Measurements from ENCODE around the gene CLTC.
"Not testable (repeated sequence)": the region's sequence is repeated elsewhere in the genome, so short reads cannot be mapped to it uniquely, and the experiment has no call there.

CLTC gene

DNA sequence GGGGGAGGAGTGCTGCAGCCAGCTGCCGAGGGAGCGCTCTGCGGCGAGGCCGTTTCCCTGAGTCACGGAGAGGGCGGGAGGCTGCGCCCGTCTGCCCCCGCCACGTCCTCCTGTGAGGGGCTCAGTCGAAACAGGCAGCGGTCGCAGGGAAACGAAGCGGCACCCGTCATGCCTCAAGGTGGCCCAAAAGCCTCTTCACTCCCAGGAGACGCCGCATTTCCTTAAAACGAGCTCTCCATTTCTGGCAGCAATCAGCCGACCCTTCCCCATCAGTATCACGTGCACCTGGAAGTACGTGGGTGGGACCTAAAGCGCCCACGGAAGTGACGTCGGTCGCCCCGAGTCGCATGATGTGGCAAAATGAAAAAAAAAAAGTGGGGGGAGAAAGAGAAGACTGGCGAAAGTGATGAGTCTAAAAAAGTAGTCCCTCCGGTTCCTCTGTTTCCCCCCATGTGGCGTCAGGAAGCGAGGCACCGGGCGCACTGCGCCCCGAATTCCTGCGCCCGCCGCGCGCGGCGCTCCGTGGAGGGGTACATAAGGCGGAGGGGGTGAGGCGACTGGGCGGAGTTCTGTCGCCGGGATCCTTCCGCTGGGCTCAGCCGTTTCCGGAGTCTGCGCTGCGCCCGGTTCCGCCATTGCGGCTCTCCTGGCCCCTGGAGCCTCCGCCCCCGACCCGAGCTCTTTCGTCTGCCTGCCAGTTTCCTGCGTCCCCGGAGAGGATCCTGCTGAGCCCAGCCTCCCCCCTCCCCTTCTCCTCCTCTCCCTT, at the start of gene CLTC:
CLTC (plus strand) TSS at position 598 of the 766 bp plus-strand sequence. CDS start 237 bp downstream, outside the sequence.
- Histone ChIP-seq H3K79me2 (peaks cover 32% of the 10 kb centered on the region), H2AFZ (peak within 1 kb of the TSS; percentile 96), H3K9me3 (ENCODE audit: control insufficient read depth, low read length) (no peaks in the 10 kb centered on the region), H3K4me3 (ENCODE audit: low read depth, low read length) (peak within 1 kb of the TSS; percentile 100), H3K27ac (peak within 1 kb of the TSS; percentile 96), H3K36me3 (ENCODE audit: control insufficient read depth, insufficient read depth, low read length) (no peaks in the 10 kb centered on the region), H3K4me2 (ENCODE audit: low read length) (peak within 1 kb of the TSS; percentile 85), H3K4me1 (peaks cover 14% of the 10 kb centered on the region), H3K27me3 (ENCODE audit: control insufficient read depth, insufficient read depth, low read length) (no peaks in the 10 kb centered on the region), H3K9ac (peak within 1 kb of the TSS; percentile 100)
- TF ChIP-seq, protein P1, sequence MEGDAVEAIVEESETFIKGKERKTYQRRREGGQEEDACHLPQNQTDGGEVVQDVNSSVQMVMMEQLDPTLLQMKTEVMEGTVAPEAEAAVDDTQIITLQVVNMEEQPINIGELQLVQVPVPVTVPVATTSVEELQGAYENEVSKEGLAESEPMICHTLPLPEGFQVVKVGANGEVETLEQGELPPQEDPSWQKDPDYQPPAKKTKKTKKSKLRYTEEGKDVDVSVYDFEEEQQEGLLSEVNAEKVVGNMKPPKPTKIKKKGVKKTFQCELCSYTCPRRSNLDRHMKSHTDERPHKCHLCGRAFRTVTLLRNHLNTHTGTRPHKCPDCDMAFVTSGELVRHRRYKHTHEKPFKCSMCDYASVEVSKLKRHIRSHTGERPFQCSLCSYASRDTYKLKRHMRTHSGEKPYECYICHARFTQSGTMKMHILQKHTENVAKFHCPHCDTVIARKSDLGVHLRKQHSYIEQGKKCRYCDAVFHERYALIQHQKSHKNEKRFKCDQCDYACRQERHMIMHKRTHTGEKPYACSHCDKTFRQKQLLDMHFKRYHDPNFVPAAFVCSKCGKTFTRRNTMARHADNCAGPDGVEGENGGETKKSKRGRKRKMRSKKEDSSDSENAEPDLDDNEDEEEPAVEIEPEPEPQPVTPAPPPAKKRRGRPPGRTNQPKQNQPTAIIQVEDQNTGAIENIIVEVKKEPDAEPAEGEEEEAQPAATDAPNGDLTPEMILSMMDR (IDR thresholded peaks at IDR 0.05) = no peak

DNA sequence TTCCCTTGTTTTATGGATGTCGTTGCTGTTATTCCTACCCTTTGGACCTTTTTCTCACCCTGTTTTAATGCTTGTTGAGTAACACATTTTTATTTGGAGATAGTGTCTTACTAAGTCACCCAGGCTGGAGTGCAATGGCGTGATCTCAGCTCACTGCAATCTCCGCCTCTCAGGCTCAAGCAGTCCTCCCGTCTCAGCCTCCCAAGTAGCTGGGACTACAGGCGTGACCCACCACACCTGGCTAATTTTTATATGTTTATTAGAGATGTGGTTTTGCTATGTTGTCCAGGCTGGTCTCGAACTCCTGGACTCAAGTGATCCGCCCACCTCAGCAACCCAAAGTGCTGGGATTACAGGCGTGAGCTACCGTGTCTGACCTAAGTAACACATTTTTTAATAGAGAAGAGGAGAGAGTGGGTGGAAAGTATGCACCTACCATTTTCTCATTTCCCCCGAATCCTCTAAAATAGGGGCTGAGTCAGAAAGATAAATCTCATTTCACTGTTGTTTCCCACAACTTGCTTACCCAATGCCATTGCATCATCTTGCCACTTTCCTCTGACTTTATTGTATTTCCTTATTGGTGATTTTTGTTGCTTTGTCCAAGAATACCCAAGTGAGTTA, 47.3 kb upstream of the CLTC start:
- Histone ChIP-seq H3K79me2 (no peaks in the 10 kb centered on the region), H3K36me3 (ENCODE audit: control insufficient read depth, insufficient read depth, low read length) (no peaks in the 10 kb centered on the region), H3K4me1 (no peaks in the 10 kb centered on the region), H3K9ac (no peak overlapping the region), H3K9me3 (ENCODE audit: control insufficient read depth, low read length) (no peaks in the 10 kb centered on the region), H3K27ac (no peak overlapping the region), H3K27me3 (ENCODE audit: control insufficient read depth, insufficient read depth, low read length) (no peaks in the 10 kb centered on the region), H3K4me2 (ENCODE audit: low read length) (no peak overlapping the region), H3K4me3 (ENCODE audit: low read depth, low read length) (no peak overlapping the region), H2AFZ (no peak overlapping the region)
- TF ChIP-seq, protein P1 (IDR thresholded peaks at IDR 0.05) = no peak

DNA sequence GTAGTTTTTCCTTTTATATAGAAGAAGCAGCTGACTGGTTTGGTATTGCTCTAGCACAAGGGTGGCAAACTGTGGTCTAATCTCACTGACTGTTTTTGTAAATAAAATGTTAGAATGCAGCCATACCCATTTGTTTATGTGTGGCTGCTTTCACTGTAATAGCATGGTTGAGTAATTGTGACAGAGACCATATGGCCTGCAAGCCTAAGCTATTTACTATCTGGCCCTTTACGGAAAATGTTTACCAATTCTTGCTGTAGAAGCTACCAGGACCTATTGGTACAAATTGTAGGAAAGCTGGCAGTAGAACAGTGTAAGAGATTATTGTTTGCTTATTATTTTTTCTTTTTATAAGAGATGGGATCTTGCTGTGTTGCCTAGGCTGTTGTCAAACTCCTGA, 35.5 kb upstream of the CLTC start:
- not testable (repeated sequence) for H3K4me3 ChIP-seq (ENCODE audit: low read depth, low read length); H3K27me3 ChIP-seq (ENCODE audit: control insufficient read depth, insufficient read depth, low read length); H3K4me2 ChIP-seq (ENCODE audit: low read length); H2AFZ ChIP-seq; H3K9ac ChIP-seq; H3K27ac ChIP-seq; H3K36me3 ChIP-seq (ENCODE audit: control insufficient read depth, insufficient read depth, low read length); H3K9me3 ChIP-seq (ENCODE audit: control insufficient read depth, low read length); H3K4me1 ChIP-seq; H3K79me2 ChIP-seq

DNA sequence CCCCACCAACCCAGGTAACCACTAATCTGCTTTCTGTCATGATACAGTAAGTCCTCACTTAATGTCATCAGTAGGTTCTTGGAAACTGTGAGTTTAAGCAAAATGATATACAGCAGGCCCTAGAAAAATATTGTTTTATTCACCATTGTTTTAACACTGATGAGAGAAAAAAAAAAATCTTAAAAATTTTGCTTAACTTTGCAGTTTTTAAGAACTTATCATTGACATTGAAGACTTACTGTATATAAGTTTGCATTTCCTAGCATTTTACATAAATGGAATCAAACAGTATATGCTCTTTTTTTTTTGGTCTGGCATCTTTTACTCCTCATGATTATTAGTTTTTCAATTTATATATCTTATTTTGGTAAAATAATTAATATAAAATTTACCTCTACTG, 19.5 kb upstream of the CLTC start:
- Histone ChIP-seq H2AFZ (no peak overlapping the region), H3K9me3 (ENCODE audit: control insufficient read depth, low read length) (no peaks in the 10 kb centered on the region), H3K4me1 (no peaks in the 10 kb centered on the region), H3K4me3 (ENCODE audit: low read depth, low read length) (no peak overlapping the region), H3K9ac (no peak overlapping the region), H3K79me2 (no peaks in the 10 kb centered on the region), H3K27me3 (ENCODE audit: control insufficient read depth, insufficient read depth, low read length) (no peaks in the 10 kb centered on the region), H3K36me3 (ENCODE audit: control insufficient read depth, insufficient read depth, low read length) (no peaks in the 10 kb centered on the region), H3K27ac (no peak overlapping the region), H3K4me2 (ENCODE audit: low read length) (no peak overlapping the region)
- TF ChIP-seq, protein P1 (IDR thresholded peaks at IDR 0.05) = no peak

DNA sequence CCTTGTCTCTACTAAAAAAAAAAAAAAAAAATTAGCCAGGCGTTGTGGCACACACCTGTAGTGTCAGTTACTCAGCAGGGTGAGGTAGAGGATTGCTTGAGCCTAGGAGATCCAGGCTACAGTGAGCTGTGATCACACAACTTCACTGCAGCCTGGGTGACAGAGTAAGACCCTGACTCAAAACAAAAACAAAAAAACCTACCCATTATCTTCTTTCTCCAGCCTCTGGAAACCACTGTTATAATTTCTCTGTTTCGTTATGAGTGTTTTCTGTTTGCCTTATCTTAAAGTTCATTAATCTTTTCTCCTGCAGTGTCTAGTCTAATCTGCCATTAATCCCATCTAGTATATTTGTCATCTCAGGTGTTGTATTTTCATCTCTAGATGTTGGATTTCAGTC, 18.6 kb upstream of the CLTC start:
- no peaks in the 10 kb centered on the region for H3K36me3 ChIP-seq (ENCODE audit: control insufficient read depth, insufficient read depth, low read length)
- no peaks in the 10 kb centered on the region for H3K27me3 ChIP-seq (ENCODE audit: control insufficient read depth, insufficient read depth, low read length)
- H2AFZ ChIP-seq = no peak overlapping the region
- H3K79me2 ChIP-seq = no peaks in the 10 kb centered on the region
- no peaks in the 10 kb centered on the region for H3K4me1 ChIP-seq
- TF ChIP-seq, protein P1 (IDR thresholded peaks at IDR 0.05) = no peak
- no peak overlapping the region for H3K4me2 ChIP-seq (ENCODE audit: low read length)
- no peak overlapping the region for H3K9ac ChIP-seq
- no peak overlapping the region for H3K27ac ChIP-seq
- no peaks in the 10 kb centered on the region for H3K9me3 ChIP-seq (ENCODE audit: control insufficient read depth, low read length)
- no peak overlapping the region for H3K4me3 ChIP-seq (ENCODE audit: low read depth, low read length)

All from parathyroid adenoma (tissue), 2 donors.